ENCODE results near the gene QPCT. TPM values are rescaled to one million over a fixed set of nuclear protein-coding genes. Genes with fewer than 3 reads are reported as not detected.

The QPCT gene
- total RNA-seq, 1 experiment from 2014 or later, result 13.6 TPM

- no peak for TF ChIP-seq ZNF512 (CRISPR knock-in tag; IDR thresholded peaks at IDR 0.05; ENCODE audit: borderline replicate concordance)
- TF ChIP-seq, protein P1, sequence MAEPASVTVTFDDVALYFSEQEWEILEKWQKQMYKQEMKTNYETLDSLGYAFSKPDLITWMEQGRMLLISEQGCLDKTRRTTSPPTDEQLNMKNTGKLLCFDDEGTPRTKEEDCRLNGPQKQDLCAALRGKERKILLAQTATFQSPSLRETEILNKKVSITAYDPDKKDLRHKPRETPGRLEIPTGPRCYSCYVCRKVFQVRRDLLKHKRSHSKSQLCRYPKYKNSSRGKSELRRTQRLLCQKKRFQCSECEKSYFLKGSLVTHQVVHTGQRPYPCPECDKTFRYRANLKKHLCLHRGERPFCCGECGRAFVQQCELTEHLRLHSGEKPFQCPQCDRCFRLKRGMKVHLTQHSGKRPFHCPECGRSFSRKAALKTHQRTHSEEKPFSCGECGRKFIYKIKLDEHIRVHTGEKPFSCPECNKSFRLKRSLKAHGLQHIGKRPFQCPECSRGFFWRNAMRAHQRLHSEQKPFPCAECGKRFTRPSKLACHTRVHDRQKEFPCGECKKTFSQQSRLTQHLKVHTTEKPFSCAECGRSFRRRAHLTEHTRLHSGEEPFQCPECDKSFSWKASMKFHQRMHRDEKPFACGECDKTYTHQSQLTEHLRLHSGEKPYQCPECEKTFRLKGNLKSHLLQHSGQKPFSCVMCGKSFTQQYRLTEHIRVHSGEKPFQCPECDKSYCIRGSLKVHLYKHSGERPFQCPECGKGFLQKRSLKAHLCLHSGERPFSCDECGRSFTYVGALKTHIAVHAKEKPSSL (CRISPR knock-in tag; conservative IDR thresholded peaks at IDR 0.05), result no peak
- TF ChIP-seq NFYB (CRISPR knock-in tag; conservative IDR thresholded peaks at IDR 0.05; ENCODE audit: low read depth), result no peak
- no peak for TF ChIP-seq MLX (CRISPR knock-in tag; IDR thresholded peaks at IDR 0.05)
- TF ChIP-seq ZNF416 (CRISPR knock-in tag; IDR thresholded peaks at IDR 0.05), result no peak
Measured at GRCh38 chr2:37300146-37300545, 44.3 kb upstream of the QPCT start (continued).

- H3K9me3 Mint-ChIP-seq, result no peaks in the 10 kb centered on the region
- H3K36me3 Mint-ChIP-seq, result peaks cover 3% of the 10 kb centered on the region; the same call in 1 of the 2 replicates
- no peak overlapping the region for H3K27ac Mint-ChIP-seq
- no peak for DNase-seq (ENCODE audit: low spot score)
- no peak for ATAC-seq
- H3K27me3 Mint-ChIP-seq (ENCODE audit: low read depth), result no peaks in the 10 kb centered on the region
- peaks cover 45% of the 10 kb centered on the region for H3K4me1 Mint-ChIP-seq
- TF ChIP-seq, protein P1 (CRISPR knock-in tag; conservative IDR thresholded peaks at IDR 0.05), result no peak
- CTCF ChIA-PET, result interaction anchor here (0.7 kb wide), 1 partner anchor 37 kb away, joined by 3 read pairs; no protein-coding TSS in a partner anchor
- POLR2A ChIA-PET, result interaction anchor here (0.7 kb wide), 1 partner anchor 11 kb away, joined by 3 read pairs; no protein-coding TSS in a partner anchor
- H3K4me3 Mint-ChIP-seq, result no peak overlapping the region
Measured at GRCh38 chr2:37300578-37300977, 43.9 kb upstream of the QPCT start.

GRCh38 chr2:37301408-37301807 lies 43.0 kb upstream of the QPCT start:
- Mint-ChIP-seq H3K27me3 (ENCODE audit: low read depth) (no peaks in the 10 kb centered on the region), H3K36me3 (peaks cover 3% of the 10 kb centered on the region; the same call in 1 of the 2 replicates), H3K4me1 (peaks cover 47% of the 10 kb centered on the region), H3K9me3 (no peaks in the 10 kb centered on the region), H3K4me3 (no peak overlapping the region), H3K27ac (no peak overlapping the region)
- ChIA-PET POLR2A (interaction anchor here (0.6 to 0.7 kb wide), 3 partner anchors 12 to 179 kb away, joined by 3 to 4 read pairs (median 3); no protein-coding TSS in a partner anchor), CTCF (interaction anchor here (0.7 to 1.7 kb wide), 2 partner anchors 37 to 42 kb away, joined by 3 to 4 read pairs; no protein-coding TSS in a partner anchor)
- no peak for ATAC-seq
- DNase-seq (ENCODE audit: low spot score), result no peak
- TF ChIP-seq, protein P2, sequence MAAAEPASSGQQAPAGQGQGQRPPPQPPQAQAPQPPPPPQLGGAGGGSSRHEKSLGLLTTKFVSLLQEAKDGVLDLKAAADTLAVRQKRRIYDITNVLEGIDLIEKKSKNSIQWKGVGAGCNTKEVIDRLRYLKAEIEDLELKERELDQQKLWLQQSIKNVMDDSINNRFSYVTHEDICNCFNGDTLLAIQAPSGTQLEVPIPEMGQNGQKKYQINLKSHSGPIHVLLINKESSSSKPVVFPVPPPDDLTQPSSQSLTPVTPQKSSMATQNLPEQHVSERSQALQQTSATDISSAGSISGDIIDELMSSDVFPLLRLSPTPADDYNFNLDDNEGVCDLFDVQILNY (CRISPR knock-in tag; IDR thresholded peaks at IDR 0.05), result no peak
- TF ChIP-seq, protein P3, sequence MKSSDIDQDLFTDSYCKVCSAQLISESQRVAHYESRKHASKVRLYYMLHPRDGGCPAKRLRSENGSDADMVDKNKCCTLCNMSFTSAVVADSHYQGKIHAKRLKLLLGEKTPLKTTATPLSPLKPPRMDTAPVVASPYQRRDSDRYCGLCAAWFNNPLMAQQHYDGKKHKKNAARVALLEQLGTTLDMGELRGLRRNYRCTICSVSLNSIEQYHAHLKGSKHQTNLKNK (CRISPR knock-in tag; IDR thresholded peaks at IDR 0.05), result no peak
- TF ChIP-seq ZNF121 (CRISPR knock-in tag; IDR thresholded peaks at IDR 0.05) (no peak), MAX (CRISPR knock-in tag; IDR thresholded peaks at IDR 0.05) (no peak), ZNF416 (CRISPR knock-in tag; IDR thresholded peaks at IDR 0.05) (no peak), ATF6 (CRISPR knock-in tag; IDR thresholded peaks at IDR 0.05) (no peak), ZNF232 (CRISPR knock-in tag; IDR thresholded peaks at IDR 0.05) (no peak), PRRX2 (CRISPR knock-in tag; IDR thresholded peaks at IDR 0.05) (no peak), NFE2L1 (CRISPR knock-in tag; IDR thresholded peaks at IDR 0.05) (no peak), MLX (CRISPR knock-in tag; IDR thresholded peaks at IDR 0.05) (no peak), SOX15 (CRISPR knock-in tag; IDR thresholded peaks at IDR 0.05) (no peak), SMAD3 (CRISPR knock-in tag; IDR thresholded peaks at IDR 0.05; ENCODE audit: borderline replicate concordance) (no peak), RELA (CRISPR knock-in tag; IDR thresholded peaks at IDR 0.05; ENCODE audit: borderline replicate concordance) (no peak), CBFB (CRISPR knock-in tag; IDR thresholded peaks at IDR 0.05; ENCODE audit: low read depth) (no peak)
- TF ChIP-seq, protein P4, sequence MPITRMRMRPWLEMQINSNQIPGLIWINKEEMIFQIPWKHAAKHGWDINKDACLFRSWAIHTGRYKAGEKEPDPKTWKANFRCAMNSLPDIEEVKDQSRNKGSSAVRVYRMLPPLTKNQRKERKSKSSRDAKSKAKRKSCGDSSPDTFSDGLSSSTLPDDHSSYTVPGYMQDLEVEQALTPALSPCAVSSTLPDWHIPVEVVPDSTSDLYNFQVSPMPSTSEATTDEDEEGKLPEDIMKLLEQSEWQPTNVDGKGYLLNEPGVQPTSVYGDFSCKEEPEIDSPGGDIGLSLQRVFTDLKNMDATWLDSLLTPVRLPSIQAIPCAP (CRISPR knock-in tag; IDR thresholded peaks at IDR 0.05), result no peak
